ENCODE measurements around the gene TMEM147. TPM values are rescaled to one million over a fixed set of nuclear protein-coding genes. Genes with fewer than 3 reads are reported as not detected.

The TMEM147 gene
- total RNA-seq, 2 donors from 2014 or later = 79.0 to 87.8 TPM

Other genes starting within 250 kb of the TMEM147 start
- 10 to 100 TPM; 39.1 to 44.5 TPM for gene CD22, start 216.4 kb upstream of the TMEM147 start, total RNA-seq
- gene FFAR1, start 197.7 kb upstream of the TMEM147 start, total RNA-seq = 1 to 10 TPM in 1 of 2 donors, under 1 TPM in 1; 0.67 to 1.4 TPM
- gene FFAR3, start 187.2 kb upstream of the TMEM147 start, total RNA-seq = 1 to 10 TPM; 6.6 to 8.8 TPM
- gene GPR42, start 174.6 kb upstream of the TMEM147 start, total RNA-seq = 1 to 10 TPM; 1.1 to 1.9 TPM
- gene FFAR2, start 97.4 kb upstream of the TMEM147 start, total RNA-seq = not detected
- gene KRTDAP, start 55.2 kb upstream of the TMEM147 start, total RNA-seq = not detected
- 1 to 10 TPM; 3.7 to 7.5 TPM for gene DMKN, start 32.0 kb upstream of the TMEM147 start, total RNA-seq
- under 1 TPM in 1 of 2 donors, not detected in 1; 0.21 TPM for gene SBSN, start 17.3 kb upstream of the TMEM147 start, total RNA-seq
- gene GAPDHS, start 12.2 kb upstream of the TMEM147 start, total RNA-seq = not detected
- not detected for gene ATP4A, start 18.0 kb downstream of the TMEM147 start, total RNA-seq
- not detected for gene PMIS2, start 40.5 kb downstream of the TMEM147 start, total RNA-seq
- gene HAUS5, start 67.1 kb downstream of the TMEM147 start, total RNA-seq = 10 to 100 TPM; 39.2 to 55.3 TPM
- 100 to 1,000 TPM; 105 to 130 TPM for gene RBM42, start 83.4 kb downstream of the TMEM147 start, total RNA-seq
- 1 to 10 TPM; 1.7 to 2.5 TPM for gene ETV2, start 96.1 kb downstream of the TMEM147 start, total RNA-seq
- gene COX6B1, start 102.7 kb downstream of the TMEM147 start, total RNA-seq = 100 to 1,000 TPM; 277 to 288 TPM
- under 1 TPM; 0.86 to 0.93 TPM for gene UPK1A, start 120.9 kb downstream of the TMEM147 start, total RNA-seq
- 100 to 1,000 TPM; 147 to 192 TPM for gene ZBTB32, start 158.9 kb downstream of the TMEM147 start, total RNA-seq
- 10 to 100 TPM; 63.0 to 71.5 TPM for gene KMT2B, start 172.4 kb downstream of the TMEM147 start, total RNA-seq
- 100 to 1,000 TPM; 253 to 274 TPM for gene IGFLR1, start 196.8 kb downstream of the TMEM147 start, total RNA-seq
- gene U2AF1L4, start 199.8 kb downstream of the TMEM147 start, total RNA-seq = 10 to 100 TPM; 71.0 to 83.6 TPM
- gene PSENEN, start 200.0 kb downstream of the TMEM147 start, total RNA-seq = 10 to 100 TPM; 50.7 to 53.7 TPM
- 10 to 100 TPM; 11.4 to 14.3 TPM for gene LIN37, start 202.9 kb downstream of the TMEM147 start, total RNA-seq
- gene HSPB6, start 211.4 kb downstream of the TMEM147 start, total RNA-seq = 1 to 10 TPM; 1.4 to 2.4 TPM
- 10 to 100 TPM; 38.9 to 47.8 TPM for gene PROSER3, start 212.6 kb downstream of the TMEM147 start, total RNA-seq
- 10 to 100 TPM; 66.8 to 86.0 TPM for gene ARHGAP33, start 229.9 kb downstream of the TMEM147 start, total RNA-seq